GM12873 (cell line): ENCODE data around the gene CELF2.

Source experiments
- CTCF ChIP-seq: IDR thresholded peaks from 2 replicates; pipeline ENCODE4 v1.5.1; 2012; ENCODE audit warnings: low read depth, mild to moderate bottlenecking, moderate library complexity, low read length, control low read depth; ENCODE audit not compliant: insufficient read depth; ENCODE audit errors: missing control alignments

Gene CELF2

GRCh38 chr10:11245510-11245909 is 227.8 kb downstream of the CELF2 start:
- TF ChIP-seq CTCF = no peak

DNA sequence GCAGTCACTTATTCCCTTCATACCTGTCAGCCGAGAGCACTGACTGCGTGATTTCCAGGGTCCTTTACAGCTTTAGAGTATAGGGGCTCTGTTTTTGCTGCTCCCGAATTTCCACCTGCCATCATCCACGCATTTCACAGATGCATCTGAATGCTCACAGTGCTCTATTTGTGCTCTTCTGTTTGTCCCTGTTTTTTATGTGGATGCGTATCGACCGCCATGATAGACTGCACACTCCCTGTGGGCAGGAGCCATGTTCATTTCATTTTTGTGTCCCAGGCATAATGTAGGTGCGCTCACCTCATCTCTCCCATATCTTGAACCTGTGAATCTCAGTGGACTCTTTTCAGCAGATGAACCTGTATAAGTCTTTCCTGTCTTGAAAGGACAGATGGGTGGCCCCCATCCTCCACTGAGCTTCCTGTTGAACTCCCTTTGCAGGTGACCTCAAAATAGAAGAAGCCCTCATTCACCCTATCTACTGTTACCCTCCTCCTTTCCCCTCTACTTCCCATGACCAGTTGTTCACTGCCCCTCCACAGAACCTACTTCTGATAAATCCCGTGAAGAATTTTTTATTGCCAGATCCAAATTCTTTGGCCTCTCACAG is 228.4 kb downstream of the CELF2 start:
- TF ChIP-seq CTCF = no peak

GRCh38 chr10:11246752-11247467 is 229.2 kb downstream of the CELF2 start:
- no peak for TF ChIP-seq CTCF

DNA sequence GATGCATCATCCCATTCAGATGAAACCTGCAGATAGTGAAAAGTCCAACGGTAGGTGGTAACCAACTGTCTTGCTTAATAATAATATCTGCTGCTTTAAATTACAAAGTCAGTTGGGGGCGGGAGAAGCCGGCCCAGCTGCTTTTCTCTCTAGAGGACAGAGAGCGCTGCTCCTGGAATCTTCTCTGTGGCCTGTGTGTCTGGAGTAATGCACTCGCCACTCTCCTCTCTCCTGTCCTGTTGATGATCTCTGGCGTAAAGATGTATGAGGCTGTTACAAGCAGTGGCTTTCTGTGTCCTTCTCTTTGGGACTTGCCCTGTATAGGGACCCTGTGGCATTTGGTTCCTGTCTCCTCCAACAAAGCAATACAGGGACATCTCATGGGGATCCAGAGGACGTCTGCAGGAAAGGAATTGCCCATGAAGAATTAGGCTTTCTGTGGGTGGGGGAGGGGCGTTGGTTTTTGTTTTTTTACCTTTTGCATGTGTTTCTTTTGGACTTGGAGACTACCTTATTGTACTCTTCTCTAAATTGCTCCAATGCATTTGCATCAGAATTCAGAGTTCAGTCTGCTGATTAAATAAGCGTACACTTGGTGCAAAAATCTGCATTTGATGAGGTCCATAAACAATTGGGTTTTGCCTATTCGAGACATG is 231.6 kb downstream of the CELF2 start:
- no peak for TF ChIP-seq CTCF

GRCh38 chr10:11249808-11250195 is 232.1 kb downstream of the CELF2 start:
- TF ChIP-seq CTCF = no peak

GRCh38 chr10:11250304-11250703 is 232.6 kb downstream of the CELF2 start:
- no peak for TF ChIP-seq CTCF

- TF ChIP-seq CTCF = no peak
Measured at GRCh38 chr10:11252887-11253286, 235.2 kb downstream of the CELF2 start.
